ENCODE measurements around the gene TOMM70. TPM values are rescaled to one million over a fixed set of nuclear protein-coding genes. Genes with fewer than 3 reads are reported as not detected.

TOMM70 gene
- total and polyA plus RNA-seq, 2 of the 8 experiments (the other 6 are each of a cell fraction or from before 2014, with no cell fraction given): 10.9 to 52.1 TPM

- Histone ChIP-seq H3K9me3 (ENCODE audit: insufficient read depth in 2 of 2, low read depth in 1 of 2, low read length in 1 of 2) (no peaks in the 10 kb centered on the region), H3K4me1 (replicated peaks in 1 of 4; ENCODE audit: control insufficient read depth in 3 of 4, insufficient read depth in 4 of 4, low read length in 3 of 4) (no peaks in the 10 kb centered on the region), H3K36me3 (ENCODE audit: control insufficient read depth in 2 of 4, insufficient read depth in 4 of 4, low read length in 3 of 4) (no peaks in the 10 kb centered on the region; a peak in 1 of 8 replicates), H3K79me1 (ENCODE audit: low read depth, low read length) (no peaks in the 10 kb centered on the region), H3K27me3 (replicated peaks in 1 of 4; ENCODE audit: control insufficient read depth in 3 of 4, extremely low read depth in 1 of 4, insufficient read depth in 3 of 4, low read length in 3 of 4) (no peaks in the 10 kb centered on the region), H3K4ac (replicated peaks; ENCODE audit: insufficient read length, low read depth, low read length) (no peak overlapping the region), H3K23me2 (ENCODE audit: low read depth, low read length) (no peaks in the 10 kb centered on the region), H3K4me3 (ENCODE audit: extremely low read depth in 1 of 4, insufficient read depth in 2 of 4, low read depth in 3 of 4, low read length in 4 of 4) (no peak overlapping the region), H2BK120ac (replicated peaks; ENCODE audit: low read depth, low read length) (no peak overlapping the region), H3K18ac (ENCODE audit: extremely low read depth, low read length) (no peak overlapping the region), H3K14ac (ENCODE audit: insufficient read length) (no peak overlapping the region), H3K79me2 (ENCODE audit: control insufficient read depth in 1 of 2, insufficient read depth in 2 of 2, low read length in 2 of 2) (no peaks in the 10 kb centered on the region), H4K5ac (ENCODE audit: insufficient read length, low read depth, low read length) (no peak overlapping the region), H4K20me1 (replicated peaks in 1 of 2; ENCODE audit: control insufficient read depth in 1 of 2, insufficient read depth in 2 of 2, low read length in 2 of 2) (no peaks in the 10 kb centered on the region), H3K23ac (ENCODE audit: insufficient read length) (no peak overlapping the region), H2BK15ac (ENCODE audit: low read length) (no peak overlapping the region), H3K9ac (replicated peaks in 1 of 4; ENCODE audit: extremely low read depth in 1 of 4, low read depth in 3 of 4, low read length in 3 of 4) (no peak overlapping the region), H3K56ac (replicated peaks; ENCODE audit: insufficient read length, low read depth, low read length) (no peak overlapping the region), H4K8ac (ENCODE audit: extremely low read depth, insufficient read depth, low read length) (no peak overlapping the region), H2AK5ac (ENCODE audit: low read depth, low read length) (no peak overlapping the region), H2AFZ (ENCODE audit: low read length) (no peak overlapping the region), H4K91ac (replicated peaks; ENCODE audit: insufficient read length, low read length) (no peak overlapping the region), H2BK20ac (ENCODE audit: low read length) (no peak overlapping the region), H2BK5ac (ENCODE audit: low read depth, low read length) (no peak overlapping the region), H3K27ac (ENCODE audit: low read depth, low read length) (no peak overlapping the region), H2BK12ac (ENCODE audit: low read depth, low read length) (no peak overlapping the region), H3K4me2 (ENCODE audit: insufficient read depth in 1 of 2, low read depth in 2 of 2, low read length in 2 of 2) (no peak overlapping the region)
- TF ChIP-seq BACH1 (IDR thresholded peaks at IDR 0.05; ENCODE audit: low read length): no peak
- TF ChIP-seq RAD21 (IDR thresholded peaks at IDR 0.05 in 1 of 2, conservative IDR thresholded peaks at IDR 0.05 in 1 of 2; ENCODE audit: low read depth in 2 of 2, low read length in 2 of 2): no peak
- TF ChIP-seq HDAC6 (IDR thresholded peaks at IDR 0.05; ENCODE audit: low read depth, low read length): no peak
- no peak for TF ChIP-seq RFX5 (IDR thresholded peaks at IDR 0.05; ENCODE audit: borderline replicate concordance, low read depth, low read length)
- no peak for TF ChIP-seq KDM1A (IDR thresholded peaks at IDR 0.05; ENCODE audit: borderline replicate concordance, low read length)
- TF ChIP-seq PHF8 (conservative IDR thresholded peaks at IDR 0.05; ENCODE audit: low read depth, low read length): no peak
- CTCF ChIA-PET (ENCODE audit: partially characterized antibody): interaction anchor here (1.2 kb wide), 1 partner anchor 13 kb away, joined by 3 read pairs; no protein-coding TSS in a partner anchor
- 84% methylated on average over 2 of the region's 2 CpGs; no CpG with 5 or more reads in 1 of the 2 experiments for WGBS, 2 experiments (ENCODE audit: extremely low coverage in 1 of 2, insufficient coverage in 1 of 2, insufficient read length in 1 of 2, insufficient replicate concordance in 2 of 2, low coverage in 1 of 2, low lambda C conversion rate in 2 of 2, missing lambda C conversion rate in 1 of 2)
- POLR2A ChIA-PET (ENCODE audit: partially characterized antibody): interaction anchor here (3.1 kb wide), 1 partner anchor 10 kb away, joined by 9 read pairs; no protein-coding TSS in a partner anchor
- DNase-seq (ENCODE audit: low read depth in 1 of 2, low spot score in 2 of 2): no peak
- FAIRE-seq: no peak
Observed at GRCh38 chr3:100424261-100424660, 23.4 kb upstream of the TOMM70 start.

All from H1 (cell line).